Measurements from ENCODE around the gene SLC4A2. TPM values are rescaled to one million over a fixed set of nuclear protein-coding genes. Genes with fewer than 3 reads are reported as not detected.

Gene SLC4A2
- total and polyA plus RNA-seq, 7 donors, result 26.5 to 39.8 (median 32.0) TPM

DNA sequence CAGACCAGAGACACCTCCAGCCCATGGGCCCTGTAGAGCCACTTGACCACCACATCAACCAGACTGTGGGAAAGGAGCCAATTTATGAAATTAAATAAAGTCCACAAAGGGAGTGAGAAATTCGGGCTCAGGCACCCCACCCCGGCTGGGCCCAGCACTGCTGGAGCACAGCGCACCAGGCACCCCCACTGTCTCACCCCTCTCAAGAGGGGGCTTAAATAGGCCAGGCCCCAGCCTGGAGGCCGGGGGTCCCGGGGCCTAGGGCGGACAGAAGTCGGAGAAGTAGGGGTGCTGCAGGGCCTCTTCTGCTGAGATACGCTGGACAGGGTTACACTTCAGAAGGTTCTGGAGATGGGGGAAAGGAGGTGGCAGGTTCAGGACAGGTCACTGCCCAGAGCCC lies 5.6 kb upstream of the SLC4A2 start:
- no peaks in the 10 kb centered on the region for H3K9me3 ChIP-seq
- DNase-seq, result no peak
- no peak for ATAC-seq
- TF ChIP-seq, protein P1, sequence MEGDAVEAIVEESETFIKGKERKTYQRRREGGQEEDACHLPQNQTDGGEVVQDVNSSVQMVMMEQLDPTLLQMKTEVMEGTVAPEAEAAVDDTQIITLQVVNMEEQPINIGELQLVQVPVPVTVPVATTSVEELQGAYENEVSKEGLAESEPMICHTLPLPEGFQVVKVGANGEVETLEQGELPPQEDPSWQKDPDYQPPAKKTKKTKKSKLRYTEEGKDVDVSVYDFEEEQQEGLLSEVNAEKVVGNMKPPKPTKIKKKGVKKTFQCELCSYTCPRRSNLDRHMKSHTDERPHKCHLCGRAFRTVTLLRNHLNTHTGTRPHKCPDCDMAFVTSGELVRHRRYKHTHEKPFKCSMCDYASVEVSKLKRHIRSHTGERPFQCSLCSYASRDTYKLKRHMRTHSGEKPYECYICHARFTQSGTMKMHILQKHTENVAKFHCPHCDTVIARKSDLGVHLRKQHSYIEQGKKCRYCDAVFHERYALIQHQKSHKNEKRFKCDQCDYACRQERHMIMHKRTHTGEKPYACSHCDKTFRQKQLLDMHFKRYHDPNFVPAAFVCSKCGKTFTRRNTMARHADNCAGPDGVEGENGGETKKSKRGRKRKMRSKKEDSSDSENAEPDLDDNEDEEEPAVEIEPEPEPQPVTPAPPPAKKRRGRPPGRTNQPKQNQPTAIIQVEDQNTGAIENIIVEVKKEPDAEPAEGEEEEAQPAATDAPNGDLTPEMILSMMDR (IDR thresholded peaks at IDR 0.05), result no peak
- H3K27ac ChIP-seq, result no peak overlapping the region
- H3K36me3 ChIP-seq (ENCODE audit: insufficient read depth in 1 of 2, low read depth in 1 of 2), result no peaks in the 10 kb centered on the region
- no peak overlapping the region for H3K4me3 ChIP-seq
- intact Hi-C loops (cut with DNase I), result no loop called here
- H3K4me1 ChIP-seq, result peaks cover 13% of the 10 kb centered on the region
- 89 to 94% (median 91%) methylated on average over 8 of the region's 8 CpGs for WGBS, 3 donors
- H3K27me3 ChIP-seq (ENCODE audit: insufficient read depth in 3 of 3, low read length in 2 of 3), result peaks cover 0 to 2% (median 0%) of the 10 kb centered on the region in 3 donors

DNA sequence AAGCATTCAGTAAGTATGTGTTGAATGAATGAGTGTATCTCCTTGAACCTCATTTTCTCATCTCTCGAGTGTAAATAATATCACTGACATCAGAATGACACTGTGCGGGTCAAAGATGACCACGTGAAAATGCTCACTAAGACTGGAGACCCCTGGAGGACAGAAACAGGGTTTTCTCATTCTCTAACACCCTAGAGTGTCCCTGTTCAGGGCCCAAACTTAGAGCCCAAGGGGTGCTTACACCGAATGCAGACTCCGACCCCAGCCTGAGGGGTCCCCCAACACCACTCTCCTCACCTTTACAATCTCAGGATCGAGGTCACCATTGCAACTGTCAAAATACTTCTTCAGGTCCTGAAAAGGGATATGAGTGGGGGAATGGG lies 3.1 kb upstream of the SLC4A2 start:
- H3K9me3 ChIP-seq, result no peaks in the 10 kb centered on the region
- H3K4me3 ChIP-seq, result no peak overlapping the region
- TF ChIP-seq, protein P1 (IDR thresholded peaks at IDR 0.05), result no peak
- no peaks in the 10 kb centered on the region for H3K36me3 ChIP-seq (ENCODE audit: insufficient read depth in 1 of 2, low read depth in 1 of 2)
- DNase-seq (no peak), ATAC-seq (no peak)
- 82 to 90% (median 87%) methylated on average over 6 of the region's 6 CpGs for WGBS, 3 donors
- peaks cover 0 to 2% (median 0%) of the 10 kb centered on the region in 3 donors for H3K27me3 ChIP-seq (ENCODE audit: insufficient read depth in 3 of 3, low read length in 2 of 3)
- H3K27ac ChIP-seq, result no peak overlapping the region
- intact Hi-C loops (cut with DNase I), result no loop called here
- H3K4me1 ChIP-seq, result peaks cover 24% of the 10 kb centered on the region

DNA sequence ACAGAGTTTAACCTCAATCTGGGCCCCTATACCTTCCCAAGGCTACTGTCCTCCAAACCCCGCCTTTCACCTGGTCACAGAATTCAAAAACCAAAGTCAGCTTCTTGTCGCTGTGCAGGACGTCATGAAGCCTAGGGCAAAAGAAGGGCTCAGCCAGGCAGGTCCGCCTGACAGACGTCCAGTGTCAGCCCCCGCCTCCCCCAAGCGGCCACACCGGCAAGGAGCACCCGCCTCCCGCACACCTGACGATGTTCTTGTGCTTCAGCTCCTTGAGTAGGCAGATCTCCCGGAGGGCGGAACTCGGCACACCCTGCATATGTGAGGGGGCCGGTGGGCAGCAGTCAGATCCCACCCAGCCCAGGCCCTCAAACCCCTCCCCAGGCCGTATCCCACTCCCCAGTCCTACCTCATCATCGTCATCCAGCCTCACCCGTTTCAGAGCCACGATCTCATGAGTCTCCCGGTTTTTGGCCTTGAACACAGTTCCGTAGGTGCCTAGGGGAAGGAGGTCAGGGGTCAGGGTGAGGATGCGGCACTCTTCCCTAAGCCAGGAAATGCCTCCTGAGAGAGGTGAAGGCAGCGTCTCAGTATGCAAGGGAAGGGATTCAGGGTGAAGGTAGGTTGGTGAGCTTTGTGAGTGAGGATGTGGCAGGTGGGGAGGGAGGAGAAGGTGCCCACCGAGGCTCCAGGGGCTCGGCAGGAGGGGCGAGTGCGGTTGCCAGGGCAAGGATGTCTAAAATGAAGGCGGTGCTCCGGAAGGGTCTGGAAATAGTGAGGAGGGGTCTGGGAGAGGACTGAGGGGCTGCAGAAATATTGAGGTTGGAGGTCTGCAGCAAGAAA lies 2.5 kb upstream of the SLC4A2 start:
- H3K4me3 ChIP-seq, result peak overlapping the region; percentile 85

DNA sequence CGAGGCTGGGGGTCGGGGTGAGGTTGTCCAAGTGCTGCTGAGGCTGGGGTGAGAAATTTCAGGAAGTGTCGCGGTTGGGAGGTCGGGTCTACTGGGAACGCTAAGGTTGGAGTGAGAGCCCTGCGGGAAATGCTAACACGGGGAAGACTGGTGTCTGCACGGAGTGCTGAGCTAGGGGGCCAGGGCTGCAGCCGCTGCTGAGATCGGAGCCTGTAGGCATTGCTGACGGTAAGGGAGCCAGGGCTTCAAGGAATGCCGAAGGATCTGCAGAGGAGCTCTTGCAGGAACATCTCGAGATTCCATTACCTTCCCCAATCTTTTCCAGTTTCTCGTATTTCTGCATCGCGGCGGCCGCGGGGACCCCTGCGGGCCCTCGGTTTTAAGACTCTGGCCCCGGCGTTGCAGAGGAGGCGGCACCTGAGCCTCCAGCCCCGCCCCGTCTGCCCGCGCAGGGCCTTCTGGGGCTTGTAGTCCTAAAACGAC lies 1.8 kb upstream of the SLC4A2 start, which contains the start of gene CDK5:
TSS of gene CDK5 (minus strand) at position 392 of the 483 bp plus-strand sequence. CDS start at position 343, 49 bp downstream.
- Histone ChIP-seq H3K4me3 (peak within 1 kb of the TSS; percentile 85), H3K9me3 (no peaks in the 10 kb centered on the region), H3K27ac (peak within 1 kb of the TSS; percentile 99), H3K27me3 (ENCODE audit: insufficient read depth in 3 of 3, low read length in 2 of 3) (peaks cover 0 to under 1% (median 0%) of the 10 kb centered on the region in 3 donors), H3K36me3 (ENCODE audit: insufficient read depth in 1 of 2, low read depth in 1 of 2) (peaks cover 0 to 3% of the 10 kb centered on the region in 2 donors), H3K4me1 (peaks cover 31% of the 10 kb centered on the region)
- TF ChIP-seq, protein P1 (IDR thresholded peaks at IDR 0.05), result no peak
- WGBS, 3 donors, result 1% methylated on average over 28 to 30 of the region's 30 CpGs
- intact Hi-C loops (cut with DNase I), result no loop called here
- ATAC-seq (peak; percentile 1 to 7 (median 2)), DNase-seq (no peak)

More for the DNA sequence above, 2.5 kb upstream of the SLC4A2 start:
- peaks cover 0 to 2% (median 0%) of the 10 kb centered on the region in 3 donors for H3K27me3 ChIP-seq (ENCODE audit: insufficient read depth in 3 of 3, low read length in 2 of 3)
- H3K4me1 ChIP-seq, result peaks cover 26% of the 10 kb centered on the region
- ATAC-seq (no peak), DNase-seq (no peak)
- TF ChIP-seq, protein P1 (IDR thresholded peaks at IDR 0.05), result no peak
- 40 to 45% (median 41%) methylated on average over 29 of the region's 29 CpGs for WGBS, 3 donors
- H3K9me3 ChIP-seq, result no peaks in the 10 kb centered on the region
- no peak overlapping the region for H3K27ac ChIP-seq
- no peaks in the 10 kb centered on the region for H3K36me3 ChIP-seq (ENCODE audit: insufficient read depth in 1 of 2, low read depth in 1 of 2)
- intact Hi-C loops (cut with DNase I), result no loop called here

Measured in psoas muscle (tissue), 8 donors.